Activated T-cell treated with anti-CD3 and anti-CD28 coated beads, Interleukin-2, amount 50 U/mL, for 72 hours (primary cell): ENCODE results near the gene ZNF519. TPM values are rescaled to one million over a fixed set of nuclear protein-coding genes. Genes with fewer than 3 reads are reported as not detected.
"Not testable (repeated sequence)": the region's sequence is repeated elsewhere in the genome, so short reads cannot be mapped to it uniquely, and the experiment has no call there.

Experiments
- ATAC-seq, 2 donors: fragments of 150-1000 bp; cut with Tn5 transposase; replicated peaks in 1 of 2; 2 replicates each; pipeline ENCODE4 v1.10.0; 2021; ENCODE audit warnings: moderate library complexity in 2 of 2, mild to moderate bottlenecking in 1 of 2
- DNase-seq, 2 donors: peaks; one replicate each; pipeline ENCODE4 v3.0.0; 2021 to 2022; ENCODE audit warnings: mixed read lengths in 1 of 2
- H3K27ac Mint-ChIP-seq: one replicate; pipeline ENCODE4 v1.8.0; 2022; ENCODE audit warnings: mild to moderate bottlenecking, moderate library complexity, mixed read lengths
- H3K27me3 Mint-ChIP-seq: one replicate; pipeline ENCODE4 v1.8.0; 2022; ENCODE audit warnings: low read depth, mixed read lengths
- H3K36me3 Mint-ChIP-seq, 2 donors: one replicate each; pipeline ENCODE4 v1.8.0; 2022; ENCODE audit warnings: mixed read lengths in 2 of 2, mild to moderate bottlenecking in 1 of 2; ENCODE audit not compliant: insufficient read depth in 2 of 2
- H3K4me1 Mint-ChIP-seq: one replicate; pipeline ENCODE4 v1.8.0; 2022; ENCODE audit warnings: low read depth, mixed read lengths
- H3K4me3 Mint-ChIP-seq, 2 donors: one replicate each; pipeline ENCODE4 v1.8.0; 2022; ENCODE audit warnings: mild to moderate bottlenecking in 2 of 2, mixed read lengths in 2 of 2, moderate library complexity in 2 of 2
- H3K9me3 Mint-ChIP-seq, 2 donors: one replicate each; pipeline ENCODE4 v1.8.0; 2022; ENCODE audit warnings: mixed read lengths in 2 of 2
- total RNA-seq, 2 donors: library from RNA; stranded (reverse); gene quantifications; one replicate each; pipeline ENCODE4 v1.2.3, GENCODE V29; 2022

The ZNF519 gene
- total RNA-seq, 2 donors from 2014 or later = 24.9 to 25.0 TPM

DNA sequence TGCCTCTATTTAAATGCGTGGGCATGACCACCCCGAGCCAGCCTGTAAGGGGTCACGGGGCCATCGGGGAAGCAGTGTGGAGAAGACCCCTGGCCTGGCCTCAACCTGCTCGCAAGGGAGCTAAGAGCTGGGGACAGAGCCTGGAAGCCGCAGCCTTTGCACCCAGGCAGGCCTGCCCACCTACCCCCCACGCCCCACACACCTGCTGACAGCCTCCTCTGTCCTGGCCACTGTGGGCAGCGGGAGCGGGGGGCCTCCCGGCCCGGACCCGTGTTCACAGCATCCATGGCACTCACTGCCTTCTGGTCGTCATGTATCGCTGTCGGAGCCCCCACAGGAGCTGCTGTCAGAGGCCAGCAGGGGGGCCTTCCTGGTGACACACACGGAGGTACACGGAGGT, 11.2 kb upstream of the ZNF519 start:
- ATAC-seq, H3K27me3 Mint-ChIP-seq, H3K9me3 Mint-ChIP-seq, H3K4me3 Mint-ChIP-seq, H3K27ac Mint-ChIP-seq, DNase-seq, H3K36me3 Mint-ChIP-seq, H3K4me1 Mint-ChIP-seq: not testable (repeated sequence)

DNA sequence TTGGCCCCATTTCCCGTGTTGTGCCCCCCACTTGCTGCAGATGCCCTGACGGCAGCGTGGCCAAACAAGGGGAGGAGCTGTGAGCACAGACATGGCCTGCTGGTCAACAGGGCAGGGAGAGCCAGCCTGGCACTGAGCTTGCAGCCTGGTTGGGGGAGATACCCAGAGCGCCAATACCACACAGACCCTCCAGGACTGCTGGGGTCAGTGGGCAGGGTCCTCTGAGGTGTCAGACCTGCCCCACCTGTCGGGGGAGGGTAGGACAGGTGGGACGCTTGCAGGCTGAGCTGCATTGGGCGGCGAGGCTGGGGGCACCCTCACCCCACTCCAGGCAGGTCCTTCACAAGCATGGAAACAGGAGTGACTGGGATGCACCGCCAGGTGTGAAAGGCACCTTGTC, 9.9 kb upstream of the ZNF519 start:
- H3K4me1 Mint-ChIP-seq = peaks cover 17% of the 10 kb centered on the region
- H3K36me3 Mint-ChIP-seq, H3K27ac Mint-ChIP-seq, H3K4me3 Mint-ChIP-seq, H3K9me3 Mint-ChIP-seq, ATAC-seq, H3K27me3 Mint-ChIP-seq, DNase-seq: not testable (repeated sequence)

DNA sequence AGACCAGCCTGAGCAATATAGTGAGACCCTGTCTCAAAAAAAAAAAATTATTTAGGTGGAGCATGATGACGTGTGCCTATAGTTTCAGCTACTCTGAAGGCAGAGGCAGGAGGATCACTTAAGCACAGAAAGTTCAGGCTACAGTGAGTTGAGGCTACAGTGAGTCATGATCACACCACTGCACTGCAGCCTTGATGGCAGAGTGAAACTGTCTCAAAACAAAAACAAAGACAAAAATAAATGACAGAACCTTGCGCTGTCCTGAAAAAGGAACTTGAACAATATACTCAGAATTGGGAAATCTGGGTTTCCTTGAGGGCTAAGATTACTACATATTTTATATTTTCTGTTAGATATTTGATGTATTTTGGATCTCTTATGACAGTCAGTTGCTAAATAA, 7.3 kb upstream of the ZNF519 start:
- peaks cover 17% of the 10 kb centered on the region for H3K4me1 Mint-ChIP-seq
- not testable (repeated sequence) for DNase-seq, H3K4me3 Mint-ChIP-seq, H3K27ac Mint-ChIP-seq, H3K36me3 Mint-ChIP-seq, H3K27me3 Mint-ChIP-seq, H3K9me3 Mint-ChIP-seq
- peak; percentile 55 to 90 for ATAC-seq

DNA sequence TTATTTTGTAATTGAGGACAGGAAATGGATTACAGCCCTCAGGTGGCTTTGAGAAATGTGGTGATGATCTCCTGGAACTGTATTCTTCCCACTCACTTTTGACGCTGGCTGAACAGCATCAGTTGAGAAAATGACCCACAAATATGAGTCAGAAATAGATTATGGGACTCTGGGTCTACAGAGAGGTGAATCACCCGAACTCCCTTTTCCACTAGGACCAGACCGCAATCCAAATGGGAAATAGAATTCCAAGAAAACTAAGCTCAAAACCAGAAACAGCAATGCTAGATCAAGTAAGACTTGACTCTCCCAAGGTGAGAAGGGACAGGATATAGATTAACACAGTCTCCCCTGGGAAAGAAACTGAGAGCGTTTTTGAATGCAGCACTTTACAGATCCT, 5.7 kb upstream of the ZNF519 start:
- not testable (repeated sequence) for H3K27ac Mint-ChIP-seq, H3K27me3 Mint-ChIP-seq, H3K36me3 Mint-ChIP-seq, H3K4me3 Mint-ChIP-seq, ATAC-seq, DNase-seq, H3K9me3 Mint-ChIP-seq
- peaks cover 17% of the 10 kb centered on the region for H3K4me1 Mint-ChIP-seq

DNA sequence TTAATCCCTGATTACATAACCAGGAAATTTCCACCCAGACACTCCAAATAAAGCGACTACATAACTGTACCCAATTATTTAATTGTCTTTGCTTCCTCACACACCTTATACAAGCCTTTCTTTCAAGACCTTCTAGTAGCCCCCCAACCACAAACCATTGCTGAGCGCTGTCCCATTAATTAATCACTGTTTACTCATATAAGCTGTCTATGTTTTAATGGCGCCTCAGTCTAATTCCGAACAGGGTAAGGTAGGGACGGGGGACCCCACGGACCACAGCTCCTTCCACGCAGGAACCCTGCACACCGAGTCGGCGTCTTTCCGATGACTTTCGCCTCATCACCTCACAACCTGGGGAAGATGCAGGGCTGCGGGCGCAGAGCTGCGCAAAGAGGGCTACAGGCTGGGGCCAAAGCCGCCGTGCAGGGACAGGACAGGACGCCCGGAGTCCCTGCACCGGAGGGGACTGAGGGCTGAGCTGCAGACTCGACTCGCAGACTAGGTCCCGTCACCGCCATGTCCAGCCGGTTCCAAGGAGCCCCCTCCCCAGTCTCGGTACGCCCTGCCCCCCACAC, 452 bp downstream of the ZNF519 start:
- Mint-ChIP-seq H3K27ac (peak overlapping the region; percentile 85), H3K4me1 (peaks cover 20% of the 10 kb centered on the region), H3K4me3 (peak overlapping the region; percentile 88 to 94)
- not testable (repeated sequence) for DNase-seq, H3K36me3 Mint-ChIP-seq, H3K9me3 Mint-ChIP-seq, H3K27me3 Mint-ChIP-seq
- peak; percentile 36 to 47 for ATAC-seq

DNA sequence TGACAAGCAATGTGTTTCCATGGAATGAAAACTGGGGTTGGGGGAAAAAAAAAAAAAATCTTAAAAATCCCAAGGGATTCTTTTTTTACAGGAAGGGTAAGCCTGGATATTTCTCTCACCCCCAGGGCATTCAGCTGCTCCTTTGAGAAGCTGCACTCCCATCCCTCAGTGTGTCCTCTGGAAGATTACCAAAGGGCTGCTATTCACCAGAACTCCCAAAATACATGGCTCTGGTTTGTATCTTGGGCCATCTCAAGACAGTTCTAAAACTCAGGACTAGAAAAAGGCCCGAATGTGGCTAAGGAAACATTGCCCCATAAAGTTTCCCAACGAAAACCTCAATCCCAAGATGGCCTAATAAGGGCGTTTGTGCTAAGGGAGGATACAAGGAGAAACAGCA, 1.4 kb downstream of the ZNF519 start:
- Mint-ChIP-seq H3K4me3 (peak overlapping the region; percentile 88 to 94), H3K4me1 (peaks cover 25% of the 10 kb centered on the region), H3K27ac (peak overlapping the region; percentile 27)
- not testable (repeated sequence) for H3K36me3 Mint-ChIP-seq, ATAC-seq, H3K27me3 Mint-ChIP-seq, DNase-seq, H3K9me3 Mint-ChIP-seq

DNA sequence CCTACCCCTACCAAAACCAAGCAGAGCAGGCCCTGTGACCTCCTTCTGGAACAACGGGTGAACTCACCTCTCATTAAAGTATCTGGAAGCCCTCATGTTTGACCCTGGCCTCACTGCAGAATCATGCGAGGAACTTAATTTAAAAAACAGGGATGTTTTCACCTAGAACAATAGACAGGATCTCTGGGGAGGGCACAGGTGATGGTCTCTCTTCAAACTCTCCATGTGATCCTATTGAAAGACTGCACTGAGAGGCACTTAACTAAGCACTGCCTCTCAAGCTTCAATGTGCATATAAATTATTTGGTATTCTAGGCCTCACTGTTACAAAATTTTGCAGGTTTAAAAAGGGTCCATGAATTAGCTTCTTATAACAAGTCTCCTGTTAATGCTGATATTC, 7.5 kb downstream of the ZNF519 start:
- Mint-ChIP-seq H3K4me3 (no peak overlapping the region), H3K36me3 (no peaks in the 10 kb centered on the region), H3K9me3 (no peaks in the 10 kb centered on the region), H3K4me1 (peaks cover 26% of the 10 kb centered on the region), H3K27me3 (no peaks in the 10 kb centered on the region), H3K27ac (no peak overlapping the region)
- DNase-seq (no peak), ATAC-seq (no peak)

DNA sequence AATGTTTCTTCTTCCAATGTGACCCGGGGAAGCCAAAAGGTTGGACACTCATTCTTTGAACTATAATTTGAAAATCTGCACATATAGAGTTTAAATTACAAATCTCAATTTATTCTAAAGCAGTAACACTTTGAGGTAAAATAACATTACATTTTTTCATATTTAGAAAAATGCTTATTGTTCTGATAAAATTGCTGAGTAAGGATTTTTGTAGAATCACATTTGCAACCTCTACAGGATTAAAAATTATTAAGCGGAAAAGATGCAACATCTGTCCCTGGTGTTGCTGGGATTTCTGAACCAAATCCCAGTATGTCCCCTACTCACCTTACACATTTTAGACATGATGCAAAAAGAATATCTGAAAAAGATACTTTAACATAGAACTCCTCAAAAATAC, 10.1 kb downstream of the ZNF519 start:
- Mint-ChIP-seq H3K4me3 (no peak overlapping the region), H3K36me3 (peaks cover 0 to under 1% of the 10 kb centered on the region in 2 donors), H3K9me3 (no peaks in the 10 kb centered on the region), H3K4me1 (peaks cover 14% of the 10 kb centered on the region), H3K27ac (no peak overlapping the region), H3K27me3 (no peaks in the 10 kb centered on the region)
- no peak for ATAC-seq
- DNase-seq = no peak

DNA sequence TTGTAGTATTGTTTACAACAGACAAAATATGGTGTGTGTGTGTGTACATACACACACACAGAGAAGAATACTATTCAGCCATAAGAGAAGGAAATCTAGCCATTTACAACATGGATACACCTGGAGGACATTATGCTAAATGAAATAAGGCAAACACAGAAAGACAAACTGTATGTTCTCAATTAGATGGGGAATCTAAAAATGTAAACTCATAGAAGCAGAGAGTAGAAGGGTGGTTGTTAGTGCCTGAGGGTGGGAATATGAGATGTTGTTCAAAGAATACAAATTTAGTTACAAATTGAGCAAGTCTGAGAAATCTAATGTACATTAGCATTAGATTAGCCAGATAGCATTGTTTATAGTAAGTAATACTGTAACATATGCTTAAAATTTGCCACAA, 11.3 kb downstream of the ZNF519 start:
- Mint-ChIP-seq H3K36me3 (peaks cover 0 to 3% of the 10 kb centered on the region in 2 donors), H3K4me1 (peaks cover 9% of the 10 kb centered on the region), H3K27me3 (no peaks in the 10 kb centered on the region), H3K4me3 (no peak overlapping the region), H3K9me3 (no peaks in the 10 kb centered on the region), H3K27ac (no peak overlapping the region)
- ATAC-seq (no peak), DNase-seq (no peak)

DNA sequence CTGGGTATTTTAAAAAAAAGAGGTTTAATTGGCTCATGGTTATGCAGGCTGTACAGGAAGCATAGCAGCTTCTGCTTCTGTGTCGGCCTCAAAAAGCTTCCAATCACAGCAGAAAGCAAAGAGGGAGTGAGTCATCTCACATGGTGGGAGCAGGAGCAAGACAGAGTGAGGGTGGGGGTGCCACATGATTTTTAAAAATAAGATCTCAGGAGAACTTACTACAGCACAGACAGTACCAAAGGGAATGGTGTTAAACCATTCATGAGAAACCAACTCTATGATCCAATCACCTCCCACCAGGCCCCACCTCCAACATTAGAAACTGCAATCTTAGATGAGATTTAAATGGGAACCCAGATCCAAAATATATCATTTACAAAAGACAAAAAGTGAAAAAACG, 14.6 kb downstream of the ZNF519 start:
- Mint-ChIP-seq H3K4me3 (no peak overlapping the region), H3K9me3 (no peaks in the 10 kb centered on the region), H3K27me3 (no peaks in the 10 kb centered on the region), H3K27ac (no peak overlapping the region), H3K36me3 (peaks cover 2 to 5% of the 10 kb centered on the region in 2 donors), H3K4me1 (peaks cover 6% of the 10 kb centered on the region)
- ATAC-seq (no peak), DNase-seq (no peak)

DNA sequence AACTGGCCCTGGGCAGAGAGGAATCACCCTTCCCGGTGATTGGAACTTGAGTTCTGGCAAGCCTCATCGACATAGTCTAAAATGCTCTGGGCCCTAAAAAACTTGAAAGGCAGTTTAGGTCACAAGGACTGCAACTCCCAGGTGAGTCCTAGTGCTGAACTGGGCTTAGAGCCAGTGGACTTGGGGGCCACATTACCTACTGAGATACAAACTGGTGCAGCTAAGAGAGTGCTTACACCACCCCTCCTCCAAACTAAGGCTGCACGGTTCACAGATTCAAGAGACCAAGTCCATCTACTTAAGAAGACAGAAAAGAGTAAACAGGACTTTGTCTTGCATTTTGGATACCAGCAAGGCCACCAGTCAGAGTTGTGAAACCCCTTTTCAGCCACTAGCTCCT, 25.3 kb downstream of the ZNF519 start:
- peaks cover 2 to 23% of the 10 kb centered on the region in 2 donors for H3K9me3 Mint-ChIP-seq
- H3K4me3 Mint-ChIP-seq = no peak overlapping the region
- ATAC-seq = no peak
- no peaks in the 10 kb centered on the region for H3K27me3 Mint-ChIP-seq
- no peak overlapping the region for H3K27ac Mint-ChIP-seq
- peaks cover 3% of the 10 kb centered on the region for H3K4me1 Mint-ChIP-seq
- no peak for DNase-seq
- peaks cover 26 to 31% of the 10 kb centered on the region in 2 donors for H3K36me3 Mint-ChIP-seq

DNA sequence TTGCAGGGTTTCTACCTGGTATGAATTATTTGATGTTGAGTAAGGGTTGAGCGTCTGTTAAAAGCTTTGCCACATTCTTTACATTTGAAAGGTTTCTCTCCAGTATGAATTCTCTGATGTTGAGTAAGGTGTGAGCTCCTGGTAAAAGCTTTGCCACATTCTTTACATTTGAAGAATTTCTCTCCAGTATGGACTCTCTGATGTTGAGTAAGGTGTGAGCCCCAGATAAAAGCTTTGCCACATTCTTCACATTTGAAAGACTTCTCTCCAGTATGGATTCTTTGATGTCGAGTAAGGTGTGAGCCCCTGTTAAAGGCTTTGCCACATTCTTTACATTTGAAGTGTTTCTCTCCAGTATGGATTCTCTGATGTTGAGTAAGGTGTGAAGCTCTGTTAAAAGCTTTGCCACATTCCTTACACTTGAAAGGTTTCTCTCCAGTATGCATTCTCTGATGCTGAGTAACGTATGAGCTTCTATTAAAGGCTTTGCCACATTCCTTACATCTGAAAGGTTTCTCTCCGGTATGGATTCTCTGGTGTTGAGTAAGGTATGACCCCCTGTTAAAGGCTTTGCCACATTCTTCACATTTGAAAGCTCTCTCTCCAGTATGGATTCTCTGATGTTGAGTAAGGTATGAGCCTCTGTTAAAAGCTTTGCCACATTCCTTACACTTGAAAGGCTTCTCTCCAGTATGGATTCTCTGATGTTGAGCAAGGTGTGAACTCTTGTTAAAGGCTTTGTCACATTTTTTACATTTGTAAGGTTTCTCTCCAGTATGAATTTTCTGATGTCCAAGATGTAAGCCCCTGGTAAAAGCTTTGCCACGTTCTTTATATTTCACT, 27.1 kb downstream of the ZNF519 start:
- Mint-ChIP-seq H3K36me3 (peaks cover 23 to 31% of the 10 kb centered on the region in 2 donors), H3K9me3 (peaks cover 2 to 23% of the 10 kb centered on the region in 2 donors)

DNA sequence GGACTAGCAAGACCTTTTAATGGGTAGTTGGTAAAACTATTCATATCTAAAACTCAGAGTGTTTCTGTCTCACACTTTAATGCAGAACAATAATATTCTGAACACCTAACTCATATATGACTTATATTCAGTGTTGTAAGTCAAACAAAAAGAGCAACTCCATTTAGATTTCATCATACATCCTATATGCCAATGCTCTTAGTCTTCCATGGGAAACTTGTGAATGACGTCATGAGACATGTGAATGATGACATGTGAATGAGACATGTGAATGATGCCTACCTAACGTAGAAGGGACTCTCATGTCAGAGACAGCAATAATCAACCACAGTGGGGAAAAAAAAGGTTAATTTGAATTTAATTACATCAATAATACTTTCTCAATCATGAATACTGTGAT, 28.0 kb downstream of the ZNF519 start:
- H3K4me1 Mint-ChIP-seq = peaks cover 30% of the 10 kb centered on the region
- no peak for DNase-seq
- no peak overlapping the region for H3K4me3 Mint-ChIP-seq
- peaks cover 2 to 21% of the 10 kb centered on the region in 2 donors for H3K9me3 Mint-ChIP-seq
- peaks cover 22 to 29% of the 10 kb centered on the region in 2 donors for H3K36me3 Mint-ChIP-seq
- no peak for ATAC-seq
- H3K27ac Mint-ChIP-seq = no peak overlapping the region
- H3K27me3 Mint-ChIP-seq = no peaks in the 10 kb centered on the region

More for the DNA sequence above, 27.1 kb downstream of the ZNF519 start:
- Mint-ChIP-seq H3K27ac (no peak overlapping the region), H3K4me1 (peaks cover 21% of the 10 kb centered on the region), H3K4me3 (no peak overlapping the region), H3K27me3 (no peaks in the 10 kb centered on the region)
- ATAC-seq = no peak
- DNase-seq = no peak
